Keratinocyte (primary cell): Measurements from ENCODE around the gene RASAL3. TPM values are rescaled to one million over a fixed set of nuclear protein-coding genes. Genes with fewer than 3 reads are reported as not detected.

ENCODE experiments used
- DNase-seq: peaks from one replicate; pipeline ENCODE4 v3.0.0-alpha.2; 2011; ENCODE audit warnings: low read depth, missing footprints, low spot score
- FAIRE-seq: peaks from 2 replicates; lab custom pipeline; 2011; peaks lifted over from hg19 to GRCh38; lab: Jason Lieb, UNC
- H2AFZ ChIP-seq: 2 replicates; pipeline ENCODE4 v1.6.0; 2012; ENCODE audit warnings: low read length, control low read depth, inconsistent platforms; ENCODE audit not compliant: control insufficient read depth
- H3K27ac ChIP-seq: 2 replicates; pipeline ENCODE4 v1.5.1; 2011; ENCODE audit warnings: low read length; ENCODE audit not compliant: control insufficient read depth, insufficient read depth
- H3K27me3 ChIP-seq: 3 replicates; pipeline ENCODE4 v1.6.0; 2011; ENCODE audit warnings: low read length; ENCODE audit not compliant: control insufficient read depth, insufficient read depth; ENCODE audit errors: extremely low read depth
- H3K36me3 ChIP-seq, 2 experiments: 2 replicates in 1 of 2; 3 replicates in 1 of 2; pipeline ENCODE4 v1.5.1; 2011; ENCODE audit warnings: low read length in 2 of 2, mild to moderate bottlenecking in 1 of 2; ENCODE audit not compliant: control insufficient read depth in 2 of 2, insufficient read depth in 2 of 2; ENCODE audit errors: extremely low read depth in 1 of 2
- H3K4me1 ChIP-seq: 3 replicates; pipeline ENCODE4 v1.5.1; 2011; ENCODE audit warnings: low read length; ENCODE audit not compliant: control insufficient read depth, insufficient read depth; ENCODE audit errors: extremely low read depth
- H3K4me2 ChIP-seq: 3 replicates; pipeline ENCODE4 v1.6.0; 2011; ENCODE audit warnings: low read depth, low read length; ENCODE audit not compliant: control insufficient read depth, insufficient read depth; ENCODE audit errors: extremely low read depth
- H3K4me3 ChIP-seq, 3 experiments: fragments of 200-600 bp in 1 of 3; sonication (generic) in 1 of 3; 2 replicates in 2 of 3; 3 replicates in 1 of 3; pipeline ENCODE4 v1.5.1; 2011 to 2016; ENCODE audit warnings: low read length in 3 of 3, mild to moderate bottlenecking in 3 of 3, control low read depth in 2 of 3, inconsistent platforms in 1 of 3, low read depth in 1 of 3, mixed read lengths in 1 of 3, mixed run types in 1 of 3, moderate library complexity in 1 of 3; ENCODE audit not compliant: control insufficient read depth in 2 of 3, insufficient read depth in 2 of 3; ENCODE audit errors: extremely low read depth in 1 of 3
- H3K79me2 ChIP-seq: 2 replicates; pipeline ENCODE4 v1.6.0; 2012; ENCODE audit warnings: low read length; ENCODE audit not compliant: control insufficient read depth, insufficient read depth
- H3K9ac ChIP-seq: 3 replicates; pipeline ENCODE4 v1.6.0; 2011; ENCODE audit warnings: low read length; ENCODE audit not compliant: control insufficient read depth, insufficient read depth; ENCODE audit errors: extremely low read depth
- H3K9me1 ChIP-seq: 3 replicates; pipeline ENCODE4 v1.6.0; 2011; ENCODE audit warnings: low read length; ENCODE audit not compliant: control insufficient read depth, insufficient read depth; ENCODE audit errors: extremely low read depth
- H3K9me3 ChIP-seq: 2 replicates; pipeline ENCODE4 v1.5.1; 2012; ENCODE audit warnings: low read depth, low read length; ENCODE audit not compliant: control insufficient read depth
- H4K20me1 ChIP-seq: 3 replicates; pipeline ENCODE4 v1.6.0; 2011; ENCODE audit warnings: low read length; ENCODE audit not compliant: control insufficient read depth, insufficient read depth; ENCODE audit errors: extremely low read depth
- CTCF ChIP-seq, 3 experiments: IDR thresholded peaks in 1 of 3; conservative IDR thresholded peaks in 1 of 3; optimal IDR thresholded peaks in 1 of 3; 2 replicates in 2 of 3; 3 replicates in 1 of 3; pipeline versions ENCODE3 to v1.5.1; 2011; ENCODE audit warnings: low read length in 3 of 3, mild to moderate bottlenecking in 3 of 3, moderate library complexity in 2 of 3, control low read depth in 1 of 3, inconsistent platforms in 1 of 3; ENCODE audit not compliant: insufficient read depth in 2 of 3; ENCODE audit errors: extremely low read depth in 1 of 3
- EZH2 ChIP-seq: IDR thresholded peaks from one replicate; pipeline ENCODE4 v1.6.1; 2012; ENCODE audit warnings: inconsistent platforms, mild to moderate bottlenecking, low read length, moderate library complexity
- dilution Hi-C: fragments of 300-500 bp; cut with MboI; formaldehyde crosslinking; loops from one replicate; pipeline ENCODE4 v1.7.0; 2020; ENCODE audit warnings: low sequenced_read_pairs; ENCODE audit not compliant: extremely low pct_ligation_motif_present
- polyA plus RNA-seq, 5 experiments: library from polyadenylated mRNA; depleted of rRNA in 3 of 5; stranded (reverse) in 3 of 5; stranded (forward) in 1 of 5; unstranded in 1 of 5; fragments of >200 nt; gene quantifications; 1 replicate in 1 of 5; 2 replicates in 3 of 5; 3 replicates in 1 of 5; pipeline versions ENCODE4 v1.2.1 to v1.2.3, GENCODE V29; 2011 to 2012; ENCODE audit warnings: missing spikeins in 2 of 5, low read depth in 1 of 5, low replicate concordance in 1 of 5

The RASAL3 gene
- polyA plus RNA-seq, 1 donor (not counting 4 experiments of a cell fraction or from before 2014, with no cell fraction given), result not detected

GRCh38 chr19:15427991-15428471 is 36.3 kb downstream of the RASAL3 start:
- dilution Hi-C loops, result no loop called here

GRCh38 chr19:15427350-15427700 is 37.0 kb downstream of the RASAL3 start:
- FAIRE-seq, result no peak
- no peaks in the 10 kb centered on the region for H3K9me1 ChIP-seq
- H3K27ac ChIP-seq, result no peak overlapping the region
- peaks cover 5% of the 10 kb centered on the region for H3K9me3 ChIP-seq
- H3K4me3 ChIP-seq, result no peak overlapping the region
- no peak overlapping the region for H3K4me2 ChIP-seq
- H3K27me3 ChIP-seq, result no peaks in the 10 kb centered on the region
- peaks cover 48% of the 10 kb centered on the region for H3K79me2 ChIP-seq
- H4K20me1 ChIP-seq, result no peaks in the 10 kb centered on the region
- no peak overlapping the region for H3K9ac ChIP-seq
- peaks cover 8% of the 10 kb centered on the region for H3K4me1 ChIP-seq
- dilution Hi-C loops, result no loop called here
- no peak for DNase-seq
- H2AFZ ChIP-seq, result no peak overlapping the region
- TF ChIP-seq CTCF (optimal IDR thresholded peaks at IDR 0.05 in 1 of 3, IDR thresholded peaks at IDR 0.05 in 1 of 3, conservative IDR thresholded peaks at IDR 0.05 in 1 of 3; ENCODE audit: extremely low read depth in 1 of 3, insufficient read depth in 2 of 3, low read length in 3 of 3) (no peak), EZH2 (no peak)
- peaks cover 35 to 47% of the 10 kb centered on the region in 2 experiments for H3K36me3 ChIP-seq

More at GRCh38 chr19:15427991-15428471, 36.3 kb downstream of the RASAL3 start:
- Histone ChIP-seq H3K79me2 (peaks cover 48% of the 10 kb centered on the region), H3K9me1 (no peaks in the 10 kb centered on the region), H3K9me3 (peaks cover 5% of the 10 kb centered on the region), H4K20me1 (no peaks in the 10 kb centered on the region), H3K9ac (no peak overlapping the region), H2AFZ (no peak overlapping the region), H3K4me3 (no peak overlapping the region), H3K4me1 (peaks cover 8% of the 10 kb centered on the region), H3K36me3 (peaks cover 29 to 45% of the 10 kb centered on the region in 2 experiments), H3K27me3 (no peaks in the 10 kb centered on the region), H3K4me2 (no peak overlapping the region), H3K27ac (no peak overlapping the region)
- no peak for DNase-seq
- no peak for FAIRE-seq
- TF ChIP-seq CTCF (optimal IDR thresholded peaks at IDR 0.05 in 1 of 3, IDR thresholded peaks at IDR 0.05 in 1 of 3, conservative IDR thresholded peaks at IDR 0.05 in 1 of 3; ENCODE audit: extremely low read depth in 1 of 3, insufficient read depth in 2 of 3, low read length in 3 of 3) (no peak), EZH2 (no peak)
